GM21423 (cell line): ENCODE data around the gene GJD3.

Experiments
- ATAC-seq: cut with Tn5 transposase; IDR thresholded peaks from one replicate; pipeline ENCODE4 v1.9.1; 2021; ENCODE audit warnings: mild to moderate bottlenecking, moderate library complexity; ENCODE audit not compliant: unreplicated experiment

GJD3 gene

GRCh38 chr17:40325156-40326013 lies 39.2 kb downstream of the GJD3 start:
- ATAC-seq: no peak

GRCh38 chr17:40323391-40324381 lies 40.9 kb downstream of the GJD3 start:
- ATAC-seq: no peak

GRCh38 chr17:40322358-40323315 lies 41.9 kb downstream of the GJD3 start:
- ATAC-seq: peak; percentile 31

DNA sequence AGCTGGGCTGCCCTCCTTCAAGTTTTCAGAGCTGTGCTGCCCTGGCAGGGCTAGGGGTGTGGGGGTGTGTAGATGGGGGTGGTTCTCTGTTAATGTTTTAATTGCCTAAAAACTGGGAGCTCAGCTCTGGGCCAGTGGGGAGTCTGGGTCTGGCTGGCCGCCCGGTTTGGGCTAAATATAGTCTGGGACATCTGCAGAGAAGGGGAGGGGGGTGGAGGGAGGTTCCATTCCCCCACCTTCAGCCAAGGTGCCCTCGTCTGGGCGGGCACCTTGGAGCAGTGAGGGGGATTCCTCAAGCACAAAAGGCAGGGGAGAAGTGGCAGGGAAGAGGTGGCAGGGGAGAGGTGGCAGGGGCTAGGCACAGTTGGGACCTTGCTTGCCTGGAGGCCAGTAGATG lies 42.6 kb downstream of the GJD3 start:
- no peak for ATAC-seq

DNA sequence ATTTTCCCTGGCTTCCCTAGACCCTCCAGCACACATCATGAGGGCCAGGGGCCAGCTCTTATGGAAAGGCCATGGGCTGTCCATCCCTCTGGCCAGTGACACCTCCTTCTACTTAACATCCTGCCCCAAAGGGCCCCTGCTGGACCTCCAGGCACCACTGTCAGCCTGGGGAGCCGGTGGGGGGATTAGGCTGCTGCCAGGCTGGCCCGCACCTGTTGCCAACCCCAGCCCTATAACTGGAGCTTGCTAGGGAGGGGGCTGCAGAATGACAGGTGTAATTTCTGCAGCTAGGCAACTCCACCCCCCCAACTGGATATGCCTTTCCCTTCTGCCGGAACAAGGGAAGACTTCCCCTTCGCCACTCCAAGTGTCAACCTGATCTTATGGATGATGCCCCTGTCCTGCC lies 43.0 kb downstream of the GJD3 start:
- no peak for ATAC-seq

GRCh38 chr17:40320756-40321523 lies 43.6 kb downstream of the GJD3 start:
- ATAC-seq: no peak

- no peak for ATAC-seq
Observed at GRCh38 chr17:40319651-40320540, 44.6 kb downstream of the GJD3 start.

GRCh38 chr17:40318830-40319391 lies 45.6 kb downstream of the GJD3 start:
- ATAC-seq: no peak

GRCh38 chr17:40317880-40318829 lies 46.4 kb downstream of the GJD3 start:
- peak; percentile 47 for ATAC-seq

GRCh38 chr17:40317345-40317873 lies 47.1 kb downstream of the GJD3 start:
- no peak for ATAC-seq

GRCh38 chr17:40316571-40317344 lies 47.8 kb downstream of the GJD3 start:
- ATAC-seq: no peak

GRCh38 chr17:40315678-40316570 lies 48.6 kb downstream of the GJD3 start:
- ATAC-seq: no peak

DNA sequence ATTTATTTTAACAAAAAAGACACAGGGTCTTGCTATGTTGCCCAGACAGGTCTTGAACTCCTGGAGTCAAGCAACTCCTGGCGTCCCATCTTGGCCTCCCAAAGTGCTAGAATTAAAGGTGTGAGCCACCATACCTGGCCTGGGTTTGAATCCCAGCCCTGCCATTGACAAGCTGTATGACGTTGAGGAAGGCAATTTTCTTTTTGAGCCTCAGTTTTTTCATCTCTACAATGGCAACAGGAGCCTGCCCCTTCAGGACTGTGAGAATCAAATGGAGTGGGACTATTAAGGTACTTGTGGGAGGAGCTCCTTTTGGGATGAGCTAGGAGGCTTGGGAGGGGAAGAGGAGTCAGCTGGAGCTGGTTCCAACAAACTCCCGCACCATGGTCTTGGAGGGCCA lies 49.3 kb downstream of the GJD3 start:
- ATAC-seq: no peak

- no peak for ATAC-seq
Observed at GRCh38 chr17:40314584-40314956, 50.0 kb downstream of the GJD3 start.
